CD14-positive monocyte (primary cell): ENCODE data around the gene TAS2R43. TPM values are rescaled to one million over a fixed set of nuclear protein-coding genes. Genes with fewer than 3 reads are reported as not detected.

ENCODE experiments used
- DNase-seq, 3 donors: peaks; one replicate each; pipeline ENCODE4 v3.0.0-alpha.2; 2011 to 2022
- H2AFZ ChIP-seq: 2 replicates; pipeline ENCODE4 v1.6.0; 2012; ENCODE audit warnings: mild to moderate bottlenecking, low read depth, low read length, inconsistent platforms; ENCODE audit not compliant: insufficient read depth, poor library complexity, severe bottlenecking
- H3K27ac ChIP-seq, 2 donors: 1 replicate in 1 of 2; 2 replicates in 1 of 2; pipeline ENCODE4 v1.5.1; 2012 to 2013; ENCODE audit warnings: low read length in 2 of 2, control low read depth in 1 of 2, inconsistent platforms in 1 of 2, low read depth in 1 of 2, mild to moderate bottlenecking in 1 of 2
- H3K27me3 ChIP-seq, 2 donors: one replicate each; pipeline versions ENCODE4 v1.6.0 to v1.6.1; 2011 to 2013; ENCODE audit warnings: low read length in 2 of 2; ENCODE audit not compliant: control insufficient read depth in 2 of 2, insufficient read depth in 2 of 2
- H3K36me3 ChIP-seq, 2 donors: replicated peaks in 1 of 2; 1 replicate in 1 of 2; 2 replicates in 1 of 2; pipeline versions ENCODE4 v1.5.1 to v1.6.1; 2012 to 2013; ENCODE audit warnings: low read length in 2 of 2, control low read depth in 1 of 2, inconsistent platforms in 1 of 2, mild to moderate bottlenecking in 1 of 2; ENCODE audit not compliant: insufficient read depth in 2 of 2, control insufficient read depth in 1 of 2
- H3K4me1 ChIP-seq, 2 donors: 1 replicate in 1 of 2; 2 replicates in 1 of 2; pipeline versions ENCODE4 v1.5.1 to v1.6.1; 2012 to 2013; ENCODE audit warnings: low read length in 2 of 2, control low read depth in 1 of 2, inconsistent platforms in 1 of 2, mild to moderate bottlenecking in 1 of 2, moderate library complexity in 1 of 2; ENCODE audit not compliant: insufficient read depth in 2 of 2, control insufficient read depth in 1 of 2
- H3K4me2 ChIP-seq: replicated peaks from 2 replicates; pipeline ENCODE3; 2012; ENCODE audit warnings: low read length, moderate library complexity, mild to moderate bottlenecking; ENCODE audit not compliant: poor library complexity, severe bottlenecking; ENCODE audit errors: extremely low read depth
- H3K4me3 ChIP-seq, 3 experiments: fragments of 200-600 bp in 1 of 3; sonication (generic) in 1 of 3; replicated peaks in 1 of 3; 1 replicate in 2 of 3; 2 replicates in 1 of 3; pipeline ENCODE4 v1.5.1; 2011 to 2013; ENCODE audit warnings: low read length in 3 of 3, mild to moderate bottlenecking in 3 of 3, control low read depth in 2 of 3, low read depth in 2 of 3, inconsistent platforms in 1 of 3, moderate library complexity in 1 of 3
- H3K79me2 ChIP-seq: 2 replicates; pipeline ENCODE4 v1.6.0; 2012; ENCODE audit warnings: mild to moderate bottlenecking, control low read depth, inconsistent platforms, low read length, moderate library complexity; ENCODE audit not compliant: insufficient read depth
- H3K9ac ChIP-seq: 2 replicates; pipeline ENCODE4 v1.6.0; 2017; ENCODE audit warnings: low read length, mild to moderate bottlenecking; ENCODE audit not compliant: insufficient read depth, poor library complexity, severe bottlenecking
- H3K9me3 ChIP-seq, 2 donors: replicated peaks in 1 of 2; 1 replicate in 1 of 2; 2 replicates in 1 of 2; pipeline versions ENCODE4 v1.5.1 to v1.6.1; 2012 to 2013; ENCODE audit warnings: low read length in 2 of 2, control low read depth in 1 of 2; ENCODE audit not compliant: control insufficient read depth in 1 of 2, insufficient read depth in 1 of 2
- H4K20me1 ChIP-seq: 2 replicates; pipeline ENCODE4 v1.6.0; 2012; ENCODE audit warnings: mild to moderate bottlenecking, low read length, control low read depth, moderate library complexity; ENCODE audit not compliant: insufficient read depth
- H3K27ac Mint-ChIP-seq, 7 donors: one replicate each; pipeline ENCODE4 v1.8.0; 2020; ENCODE audit warnings: mild to moderate bottlenecking in 7 of 7, mixed read lengths in 7 of 7, moderate library complexity in 6 of 7, inconsistent platforms in 2 of 7
- H3K27me3 Mint-ChIP-seq, 3 donors: one replicate each; pipeline ENCODE4 v1.8.0; 2021 to 2022; ENCODE audit warnings: low read depth in 3 of 3, mild to moderate bottlenecking in 3 of 3, mixed read lengths in 3 of 3, moderate library complexity in 3 of 3, inconsistent platforms in 1 of 3
- H3K36me3 Mint-ChIP-seq, 2 donors: one replicate each; pipeline ENCODE4 v1.8.0; 2020; ENCODE audit warnings: mixed read lengths in 2 of 2, inconsistent platforms in 1 of 2, mild to moderate bottlenecking in 1 of 2
- H3K4me1 Mint-ChIP-seq: one replicate; pipeline ENCODE4 v1.8.0; 2020; ENCODE audit warnings: mild to moderate bottlenecking, mixed read lengths
- H3K4me3 Mint-ChIP-seq, 2 donors: one replicate each; pipeline ENCODE4 v1.8.0; 2020; ENCODE audit warnings: mild to moderate bottlenecking in 2 of 2, mixed read lengths in 2 of 2, moderate library complexity in 1 of 2
- H3K9me3 Mint-ChIP-seq, 7 donors: one replicate each; pipeline ENCODE4 v1.8.0; 2020 to 2022; ENCODE audit warnings: mixed read lengths in 7 of 7, mild to moderate bottlenecking in 6 of 7, moderate library complexity in 6 of 7, inconsistent platforms in 2 of 7
- WGBS: methylation state at CpG from one replicate; pipeline ENCODE4 v1.1.5; 2013; ENCODE audit warnings: missing lambda C conversion rate; ENCODE audit not compliant: insufficient coverage; 5-methylcytosine and 5-hydroxymethylcytosine counted together
- intact Hi-C, 2 donors: fragments of 100-400 bp; cut with micrococcal nuclease; formaldehyde crosslinking; loops; one replicate each; pipeline versions ENCODE4 v1.15.0 to v1.15.1; 2023
- polyA plus RNA-seq, 3 donors: library from polyadenylated mRNA; depleted of rRNA in 1 of 3; unstranded in 2 of 3; stranded (reverse) in 1 of 3; fragments of 300-500 nt in 2 of 3; fragments of >200 nt in 1 of 3; fragmentation: Illumina TruSeq in 2 of 3; gene quantifications; 1 replicate in 2 of 3; 2 replicates in 1 of 3; pipeline ENCODE4 v1.2.3, GENCODE V29; 2012 to 2021
- TF ChIP-seq, protein P1 (sequence below): fragments of 200-600 bp; IDR thresholded peaks from one replicate; pipeline ENCODE4 v1.8.0; 2022; ENCODE audit warnings: antibody characterized with exemption, mild to moderate bottlenecking

TAS2R43 gene
- polyA plus RNA-seq, 3 donors, result not detected

GRCh38 chr12:11089246-11089645 is 2.9 kb downstream of the TAS2R43 start:
- peaks cover 0 to under 1% of the 10 kb centered on the region in 2 donors for H3K9me3 ChIP-seq
- no peak for DNase-seq
- H3K27me3 Mint-ChIP-seq, result no peaks in the 10 kb centered on the region
- TF ChIP-seq, protein P1, sequence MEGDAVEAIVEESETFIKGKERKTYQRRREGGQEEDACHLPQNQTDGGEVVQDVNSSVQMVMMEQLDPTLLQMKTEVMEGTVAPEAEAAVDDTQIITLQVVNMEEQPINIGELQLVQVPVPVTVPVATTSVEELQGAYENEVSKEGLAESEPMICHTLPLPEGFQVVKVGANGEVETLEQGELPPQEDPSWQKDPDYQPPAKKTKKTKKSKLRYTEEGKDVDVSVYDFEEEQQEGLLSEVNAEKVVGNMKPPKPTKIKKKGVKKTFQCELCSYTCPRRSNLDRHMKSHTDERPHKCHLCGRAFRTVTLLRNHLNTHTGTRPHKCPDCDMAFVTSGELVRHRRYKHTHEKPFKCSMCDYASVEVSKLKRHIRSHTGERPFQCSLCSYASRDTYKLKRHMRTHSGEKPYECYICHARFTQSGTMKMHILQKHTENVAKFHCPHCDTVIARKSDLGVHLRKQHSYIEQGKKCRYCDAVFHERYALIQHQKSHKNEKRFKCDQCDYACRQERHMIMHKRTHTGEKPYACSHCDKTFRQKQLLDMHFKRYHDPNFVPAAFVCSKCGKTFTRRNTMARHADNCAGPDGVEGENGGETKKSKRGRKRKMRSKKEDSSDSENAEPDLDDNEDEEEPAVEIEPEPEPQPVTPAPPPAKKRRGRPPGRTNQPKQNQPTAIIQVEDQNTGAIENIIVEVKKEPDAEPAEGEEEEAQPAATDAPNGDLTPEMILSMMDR, result no peak
- H3K27me3 ChIP-seq, result no peaks in the 10 kb centered on the region
- H3K27ac ChIP-seq, result no peak overlapping the region
- no peaks in the 10 kb centered on the region for H3K4me1 ChIP-seq
- H3K4me3 Mint-ChIP-seq, result no peak overlapping the region
- H3K4me3 ChIP-seq, result no peak overlapping the region
- H3K4me1 Mint-ChIP-seq, result no peaks in the 10 kb centered on the region
- H4K20me1 ChIP-seq, result no peaks in the 10 kb centered on the region
- WGBS, result no CpG with 5 or more reads among the region's 5 CpGs
- peaks cover 0 to 24% (median 2%) of the 10 kb centered on the region in 7 donors for H3K9me3 Mint-ChIP-seq
- no peaks in the 10 kb centered on the region for H3K79me2 ChIP-seq
- H3K36me3 Mint-ChIP-seq, result peaks cover 0 to 2% of the 10 kb centered on the region in 2 donors
- H3K9ac ChIP-seq, result no peak overlapping the region
- intact Hi-C loops, result no loop called here
- no peak overlapping the region for H2AFZ ChIP-seq
- H3K4me2 ChIP-seq, result no peak overlapping the region
- no peak overlapping the region for H3K27ac Mint-ChIP-seq
- H3K36me3 ChIP-seq, result no peaks in the 10 kb centered on the region

- Mint-ChIP-seq H3K4me3 (no peak overlapping the region), H3K27me3 (no peaks in the 10 kb centered on the region), H3K36me3 (peaks cover 0 to 2% of the 10 kb centered on the region in 2 donors), H3K4me1 (no peaks in the 10 kb centered on the region), H3K9me3 (peaks cover 2 to 23% (median 4%) of the 10 kb centered on the region in 7 donors), H3K27ac (no peak overlapping the region)
- no peaks in the 10 kb centered on the region for H4K20me1 ChIP-seq
- intact Hi-C loops, result no loop called here
- H3K4me1 ChIP-seq, result no peaks in the 10 kb centered on the region
- no peaks in the 10 kb centered on the region for H3K27me3 ChIP-seq
- TF ChIP-seq, protein P1, result no peak
- no peak overlapping the region for H3K4me2 ChIP-seq
- peaks cover 4 to 8% of the 10 kb centered on the region in 2 donors for H3K9me3 ChIP-seq
- H3K4me3 ChIP-seq, result no peak overlapping the region
- no peak overlapping the region for H3K27ac ChIP-seq
- no peak overlapping the region for H3K9ac ChIP-seq
- no peaks in the 10 kb centered on the region for H3K36me3 ChIP-seq
- no peak overlapping the region for H2AFZ ChIP-seq
- no peaks in the 10 kb centered on the region for H3K79me2 ChIP-seq
- no peak for DNase-seq
- WGBS, result no CpG with 5 or more reads among the region's 3 CpGs
Measured at GRCh38 chr12:11085419-11085818, 6.7 kb downstream of the TAS2R43 start.
